Smooth muscle cell of bladder (primary cell): ENCODE results near the gene RAC2. TPM values are rescaled to one million over a fixed set of nuclear protein-coding genes. Genes with fewer than 3 reads are reported as not detected.

Experiments used
- total RNA-seq: library from RNA; depleted of rRNA; stranded (reverse); fragments of >200 nt; gene quantifications from 2 replicates; pipeline ENCODE4 v1.2.3, GENCODE V29; 2014

The RAC2 gene
- 2.4 and 2.8 TPM in 2 replicates for total RNA-seq

DNA sequence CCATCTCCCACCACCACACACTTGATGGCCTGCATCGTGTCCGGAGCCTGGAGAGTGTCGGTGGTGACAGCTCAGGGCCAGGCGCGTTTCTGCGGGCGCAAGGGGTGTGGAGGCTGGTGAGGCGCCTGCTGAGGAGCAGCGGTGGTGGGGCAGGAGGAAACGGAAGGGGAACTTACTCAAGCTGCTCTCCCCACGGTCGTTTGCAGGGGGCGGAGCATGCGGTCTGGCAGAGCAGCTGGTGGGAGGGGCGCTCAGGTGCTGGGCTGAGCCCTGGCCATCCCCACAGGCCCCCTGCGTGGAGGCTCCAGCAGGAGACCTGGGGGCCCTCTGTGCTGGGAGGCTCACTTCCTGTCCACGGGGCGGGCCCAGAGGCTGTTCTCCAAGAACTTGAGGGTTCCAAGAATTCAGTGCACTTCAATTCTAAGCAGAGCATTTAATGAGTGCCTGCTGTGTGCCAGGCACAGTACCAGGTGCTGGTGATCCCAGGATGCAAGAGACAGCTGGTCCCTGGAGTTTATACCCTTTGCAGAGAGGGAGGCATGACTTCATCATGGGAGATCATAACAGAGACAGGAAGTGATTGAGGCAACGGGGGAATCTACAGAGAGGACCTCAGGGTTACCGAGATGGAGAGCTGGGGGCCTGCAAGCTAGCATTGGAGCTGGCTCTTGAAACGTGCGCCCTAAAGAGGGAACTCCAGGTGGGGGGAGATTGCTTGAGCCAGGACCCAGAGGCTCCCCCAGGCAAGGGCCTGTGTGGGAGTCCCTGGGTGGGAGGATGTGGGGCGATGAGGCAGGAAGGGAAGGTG is at the start of gene RAC2:
TSS of gene RAC2 (minus strand) at position 156 of the 808 bp plus-strand sequence. CDS start at position 35, 121 bp downstream.

DNA sequence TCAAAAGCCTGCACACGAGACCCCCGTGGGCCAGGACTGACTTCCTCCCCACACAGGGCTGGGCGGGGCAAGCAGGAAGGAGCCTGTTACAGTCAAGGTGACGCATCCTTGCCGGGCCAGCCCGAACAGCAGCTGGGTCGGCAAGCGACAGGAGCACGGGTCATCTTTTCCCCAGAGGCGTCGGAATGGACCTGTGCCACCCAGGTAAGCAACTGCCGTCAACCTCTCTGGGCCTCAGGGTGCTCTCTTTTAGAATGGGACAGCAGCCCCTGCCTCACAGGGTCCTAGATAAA is 38.3 kb upstream of the RAC2 start, which contains the start of gene CYTH4:
TSS of gene CYTH4 (plus strand) at position 124 of the 293 bp plus-strand sequence. CDS start at position 186, 62 bp downstream.

DNA sequence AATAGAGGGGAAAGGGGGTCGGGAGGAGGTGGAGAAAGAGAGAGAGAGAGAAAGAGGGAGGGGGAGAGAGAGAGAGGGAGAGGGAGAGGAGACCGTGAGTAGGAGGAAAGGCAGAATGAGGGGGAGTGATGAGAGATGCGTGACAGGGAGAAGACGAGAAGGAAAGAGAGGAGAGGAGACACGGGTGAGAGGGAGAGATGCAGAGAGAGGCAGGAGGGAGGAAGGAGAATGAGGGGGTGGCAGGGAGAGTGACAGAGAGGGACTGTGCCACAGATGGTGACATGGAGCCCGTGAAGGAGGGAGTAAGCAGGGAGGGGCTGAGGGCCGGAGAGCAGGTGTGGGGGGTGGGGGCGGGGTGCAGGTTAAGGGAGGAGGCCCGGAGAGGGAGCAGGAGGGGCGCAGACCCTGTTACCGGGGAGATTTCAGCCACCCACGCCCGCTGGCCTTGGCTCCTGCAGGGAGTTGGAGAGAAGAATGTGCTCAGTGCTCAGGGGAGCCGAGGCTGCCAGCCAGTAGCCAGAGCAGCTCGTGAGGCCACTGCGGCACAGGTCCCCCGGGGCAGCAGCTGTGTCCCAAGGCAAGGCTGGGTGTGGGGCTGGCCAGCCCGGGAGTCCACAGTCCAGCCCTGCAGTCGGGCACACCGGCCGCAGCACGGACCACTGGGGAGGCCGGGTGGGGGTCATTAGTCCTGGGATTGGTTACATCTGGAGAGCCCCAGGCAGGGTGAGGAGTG is 31.7 kb downstream of the RAC2 start, which contains the start of gene SSTR3:
TSS of gene SSTR3 (minus strand) at position 304 of the 733 bp plus-strand sequence. CDS start 4,674 bp downstream, outside the sequence.

GRCh38 chr22:37187891-37188761 is 55.9 kb downstream of the RAC2 start, which contains the start of gene C1QTNF6:
TSS of gene C1QTNF6 (minus strand) at chr22:37188247. CDS start at chr22:37188213, 34 bp downstream.

Other genes with a start within 250 kb of the RAC2 start
- gene TST, start 224.8 kb downstream of the RAC2 start, total RNA-seq = 34.2 and 43.7 TPM in 2 replicates
- gene MPST, start 224.5 kb downstream of the RAC2 start, total RNA-seq = 54.8 and 62.0 TPM in 2 replicates
- gene KCTD17, start 192.5 kb downstream of the RAC2 start, total RNA-seq = 22.6 and 26.1 TPM in 2 replicates
- not detected in 2 replicates for gene TMPRSS6, start 134.6 kb downstream of the RAC2 start, total RNA-seq
- under 0.01 TPM in 1 of 2 replicates, not detected in the other for gene IL2RB, start 94.4 kb downstream of the RAC2 start, total RNA-seq
- 5.8 and 6.0 TPM in 2 replicates for gene C1QTNF6, start 56.0 kb downstream of the RAC2 start, total RNA-seq
- under 0.01 and 0.09 TPM in 2 replicates for gene SSTR3, start 31.8 kb downstream of the RAC2 start, total RNA-seq
- 0.09 and 0.43 TPM in 2 replicates for gene CYTH4, start 38.2 kb upstream of the RAC2 start, total RNA-seq
- gene ELFN2, start 183.2 kb upstream of the RAC2 start, total RNA-seq = 0.28 and 0.37 TPM in 2 replicates
- gene MFNG, start 242.1 kb upstream of the RAC2 start, total RNA-seq = 0.09 and 0.14 TPM in 2 replicates